ENCODE measurements around the gene CDC14A. TPM values are rescaled to one million over a fixed set of nuclear protein-coding genes. Genes with fewer than 3 reads are reported as not detected.

The CDC14A gene
- total and polyA plus RNA-seq, 2 donors = 3.9 to 29.1 TPM

- DNase-seq (ENCODE audit: extremely low spot score) = no peak
- 75% methylated on average over 2 of the region's 2 CpGs for WGBS
- H3K4me1 ChIP-seq (ENCODE audit: insufficient read depth) = no peaks in the 10 kb centered on the region
- H3K36me3 ChIP-seq (ENCODE audit: insufficient read depth) = no peaks in the 10 kb centered on the region
- no peak overlapping the region for H3K27ac ChIP-seq (ENCODE audit: low read depth)
- H3K4me3 ChIP-seq (ENCODE audit: low read depth, low read length) = no peak overlapping the region
These were observed 199.7 kb downstream of the CDC14A start for GRCh38 chr1:100552031-100552430.

GRCh38 chr1:100552922-100553321 is 200.6 kb downstream of the CDC14A start:
- 80% methylated on average over 2 of the region's 2 CpGs for WGBS
- Histone ChIP-seq H3K4me1 (ENCODE audit: insufficient read depth) (no peaks in the 10 kb centered on the region), H3K27ac (ENCODE audit: low read depth) (no peak overlapping the region), H3K36me3 (ENCODE audit: insufficient read depth) (no peaks in the 10 kb centered on the region), H3K4me3 (ENCODE audit: low read depth, low read length) (no peak overlapping the region)
- DNase-seq (ENCODE audit: extremely low spot score) = no peak

- DNase-seq (ENCODE audit: extremely low spot score) = no peak
- no peaks in the 10 kb centered on the region for H3K36me3 ChIP-seq (ENCODE audit: insufficient read depth)
- H3K4me3 ChIP-seq (ENCODE audit: low read depth, low read length) = no peak overlapping the region
- H3K27ac ChIP-seq (ENCODE audit: low read depth) = no peak overlapping the region
- 66% methylated on average over 1 of the region's 1 CpG for WGBS
- no peaks in the 10 kb centered on the region for H3K4me1 ChIP-seq (ENCODE audit: insufficient read depth)
These were observed 203.9 kb downstream of the CDC14A start for GRCh38 chr1:100556181-100556580.

- WGBS = 90% methylated on average over 3 of the region's 3 CpGs
- no peaks in the 10 kb centered on the region for H3K36me3 ChIP-seq (ENCODE audit: insufficient read depth)
- DNase-seq (ENCODE audit: extremely low spot score) = no peak
- no peak overlapping the region for H3K27ac ChIP-seq (ENCODE audit: low read depth)
- no peak overlapping the region for H3K4me3 ChIP-seq (ENCODE audit: low read depth, low read length)
- H3K4me1 ChIP-seq (ENCODE audit: insufficient read depth) = no peaks in the 10 kb centered on the region
These were observed 204.8 kb downstream of the CDC14A start for GRCh38 chr1:100556925-100557605.

DNA sequence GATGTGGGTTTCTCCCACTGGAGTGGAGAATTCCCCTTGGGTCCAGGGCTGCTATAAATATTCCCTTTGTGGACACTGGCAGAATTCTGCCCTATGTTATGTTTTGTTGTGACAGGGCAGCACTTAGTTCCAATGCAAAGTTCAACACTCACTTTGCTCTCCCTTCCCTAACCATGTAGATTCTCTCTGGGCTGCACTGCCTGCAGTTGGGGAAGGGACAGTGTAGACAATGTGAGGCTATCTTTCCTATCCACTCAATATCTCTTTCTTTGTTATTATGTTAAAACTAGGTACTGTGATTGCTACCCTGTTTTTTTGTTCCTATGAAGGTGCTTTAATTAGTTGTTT is 205.3 kb downstream of the CDC14A start:
- Histone ChIP-seq H3K4me3 (ENCODE audit: low read depth, low read length) (no peak overlapping the region), H3K27ac (ENCODE audit: low read depth) (no peak overlapping the region), H3K4me1 (ENCODE audit: insufficient read depth) (no peaks in the 10 kb centered on the region), H3K36me3 (ENCODE audit: insufficient read depth) (no peaks in the 10 kb centered on the region)
- DNase-seq (ENCODE audit: extremely low spot score) = no peak

DNA sequence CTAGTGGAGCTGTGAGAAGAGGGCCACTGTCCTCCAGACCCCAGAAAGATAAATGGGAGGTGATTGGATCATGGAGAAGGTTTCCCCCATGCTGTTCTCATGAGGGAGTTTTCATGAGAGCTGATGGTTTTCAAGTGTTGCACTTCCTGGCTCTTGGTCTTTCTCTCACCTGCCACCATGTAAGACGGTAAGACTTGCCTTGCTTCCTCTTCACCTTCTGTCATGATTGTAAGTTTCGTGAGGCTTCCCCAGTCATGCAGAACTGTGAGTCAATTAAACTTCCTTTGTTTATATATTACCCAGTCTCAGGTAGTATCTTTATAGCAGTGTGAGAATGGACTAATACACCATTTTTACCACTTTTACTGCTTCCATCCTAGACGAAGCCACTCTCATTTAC is 213.2 kb downstream of the CDC14A start:
- Histone ChIP-seq H3K27ac (ENCODE audit: low read depth) (no peak overlapping the region), H3K4me3 (ENCODE audit: low read depth, low read length) (no peak overlapping the region), H3K4me1 (ENCODE audit: insufficient read depth) (no peaks in the 10 kb centered on the region), H3K36me3 (ENCODE audit: insufficient read depth) (no peaks in the 10 kb centered on the region)
- 58% methylated on average over 3 of the region's 3 CpGs for WGBS
- DNase-seq (ENCODE audit: extremely low spot score) = no peak

DNA sequence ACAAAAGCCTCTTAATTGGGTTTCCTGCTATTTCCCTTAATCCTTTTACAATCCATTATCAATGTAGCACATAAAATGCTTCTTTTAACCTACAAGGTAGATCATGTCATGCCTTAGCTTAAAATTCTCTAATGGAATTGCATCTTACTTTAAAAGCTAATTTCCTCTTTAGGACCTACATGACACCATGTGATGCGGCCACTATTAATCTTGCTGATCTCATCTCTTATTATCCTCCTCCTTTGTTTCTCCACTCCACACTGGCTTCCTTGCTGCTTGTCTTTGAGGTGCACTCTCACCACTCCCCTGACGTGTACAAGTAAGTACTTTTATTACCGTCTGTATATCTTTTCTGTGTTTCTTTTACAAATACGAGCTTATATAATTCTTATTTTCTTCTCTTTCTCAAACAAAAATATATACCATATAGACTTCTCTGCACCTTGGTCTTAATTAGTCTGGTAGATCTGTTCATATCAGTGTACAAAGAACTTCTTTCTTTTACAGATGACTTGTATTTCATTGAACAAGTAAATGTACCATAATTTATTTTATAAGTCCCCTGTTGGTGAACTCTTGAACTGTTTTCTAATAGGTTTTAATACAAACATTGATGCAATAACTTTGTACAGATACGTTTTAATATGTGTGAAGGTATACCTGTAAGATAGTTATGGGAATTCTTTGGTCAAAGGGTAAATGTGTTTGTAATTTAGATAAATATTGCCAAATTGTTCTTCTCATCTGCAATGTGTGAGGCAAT is 213.8 kb downstream of the CDC14A start:
- Histone ChIP-seq H3K36me3 (ENCODE audit: insufficient read depth) (no peaks in the 10 kb centered on the region), H3K4me1 (ENCODE audit: insufficient read depth) (no peaks in the 10 kb centered on the region), H3K27ac (ENCODE audit: low read depth) (no peak overlapping the region), H3K4me3 (ENCODE audit: low read depth, low read length) (no peak overlapping the region)
- DNase-seq (ENCODE audit: extremely low spot score) = no peak
- 54% methylated on average over 5 of the region's 5 CpGs for WGBS

DNA sequence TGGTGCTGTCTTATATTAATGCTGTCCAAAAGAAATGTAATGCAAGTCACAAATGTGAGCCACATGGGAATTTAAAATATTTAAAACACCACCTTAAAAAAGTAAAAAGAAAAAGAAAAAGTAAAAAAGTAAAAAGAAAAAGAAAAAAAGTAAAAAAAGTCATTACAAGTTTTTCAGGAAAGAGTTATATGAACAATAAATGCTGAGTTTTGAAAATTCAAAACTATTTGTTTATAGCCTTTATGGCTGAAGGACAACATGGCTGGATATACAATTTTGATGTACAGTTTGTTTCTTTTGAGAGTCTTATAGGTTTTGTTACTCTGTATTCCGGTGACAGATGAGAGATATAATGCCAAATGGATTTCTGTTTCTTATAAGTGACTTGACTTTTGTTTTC is 214.8 kb downstream of the CDC14A start:
- Histone ChIP-seq H3K36me3 (ENCODE audit: insufficient read depth) (no peaks in the 10 kb centered on the region), H3K4me3 (ENCODE audit: low read depth, low read length) (no peak overlapping the region), H3K27ac (ENCODE audit: low read depth) (no peak overlapping the region), H3K4me1 (ENCODE audit: insufficient read depth) (no peaks in the 10 kb centered on the region)
- 2% methylated on average over 1 of the region's 1 CpG for WGBS
- DNase-seq (ENCODE audit: extremely low spot score) = no peak

Other genes starting within 250 kb of the CDC14A start
- gene SASS6, start 219.6 kb upstream of the CDC14A start, total RNA-seq = 8.6 TPM
- 2.4 TPM for gene SASS6, start 219.6 kb upstream of the CDC14A start, polyA plus RNA-seq
- 59.4 TPM for gene TRMT13, start 219.3 kb upstream of the CDC14A start, total RNA-seq
- 9.8 TPM for gene TRMT13, start 219.3 kb upstream of the CDC14A start, polyA plus RNA-seq
- 13.8 TPM for gene LRRC39, start 174.2 kb upstream of the CDC14A start, total RNA-seq
- gene LRRC39, start 174.2 kb upstream of the CDC14A start, polyA plus RNA-seq = 0.51 TPM
- 16.9 TPM for gene DBT, start 102.7 kb upstream of the CDC14A start, total RNA-seq
- 9.0 TPM for gene DBT, start 102.7 kb upstream of the CDC14A start, polyA plus RNA-seq
- gene RTCA, start 86.3 kb upstream of the CDC14A start, total RNA-seq = 28.8 TPM
- 17.1 TPM for gene RTCA, start 86.3 kb upstream of the CDC14A start, polyA plus RNA-seq
- gene GPR88, start 185.6 kb downstream of the CDC14A start, total RNA-seq = 2.1 TPM
- 0.09 TPM for gene GPR88, start 185.6 kb downstream of the CDC14A start, polyA plus RNA-seq